Stimulated activated naive CD4-positive, alpha-beta T cell (primary cell): Measurements from ENCODE around the gene SFXN3.

Experiments
- DNase-seq, 6 experiments: peaks; one replicate each; lab custom pipeline; 2025; lab: John Stamatoyannopoulos, UW

The SFXN3 gene

DNA sequence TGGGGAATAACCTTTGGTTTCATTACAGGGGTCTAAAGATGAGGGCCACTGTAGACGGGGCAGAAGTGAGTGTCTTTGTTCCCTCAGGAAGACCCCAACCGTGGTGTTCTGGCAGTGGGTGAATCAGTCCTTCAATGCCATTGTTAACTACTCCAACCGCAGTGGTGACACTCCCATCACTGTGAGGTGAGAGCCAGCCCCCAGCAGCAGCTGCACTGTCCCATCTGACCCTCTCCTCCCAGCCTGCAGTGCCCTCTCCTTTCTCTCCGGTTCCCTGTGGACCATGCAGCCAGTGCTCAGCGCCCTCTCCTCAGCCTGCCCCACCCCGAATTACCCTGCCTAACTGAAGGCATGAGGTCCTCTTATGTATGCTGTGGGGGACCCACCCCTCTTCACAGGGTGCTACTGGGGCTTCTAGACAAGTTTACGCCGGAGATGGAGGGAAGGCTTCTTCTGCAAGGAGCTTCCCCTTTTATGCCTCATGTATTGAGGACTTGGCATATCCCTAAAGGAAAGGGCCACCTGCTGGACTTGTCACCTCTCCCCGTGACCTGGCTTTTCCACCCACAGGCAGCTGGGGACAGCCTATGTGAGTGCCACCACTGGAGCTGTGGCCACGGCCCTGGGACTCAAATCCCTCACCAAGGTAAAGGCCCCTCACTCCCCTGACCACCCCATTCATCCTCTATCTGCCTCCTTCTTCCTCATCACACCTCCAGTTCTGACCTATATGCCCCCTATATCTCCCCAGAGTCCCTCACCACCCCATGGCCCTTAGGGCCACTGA lies 5.1 kb downstream of the SFXN3 start:
- DNase-seq = no peak

DNA sequence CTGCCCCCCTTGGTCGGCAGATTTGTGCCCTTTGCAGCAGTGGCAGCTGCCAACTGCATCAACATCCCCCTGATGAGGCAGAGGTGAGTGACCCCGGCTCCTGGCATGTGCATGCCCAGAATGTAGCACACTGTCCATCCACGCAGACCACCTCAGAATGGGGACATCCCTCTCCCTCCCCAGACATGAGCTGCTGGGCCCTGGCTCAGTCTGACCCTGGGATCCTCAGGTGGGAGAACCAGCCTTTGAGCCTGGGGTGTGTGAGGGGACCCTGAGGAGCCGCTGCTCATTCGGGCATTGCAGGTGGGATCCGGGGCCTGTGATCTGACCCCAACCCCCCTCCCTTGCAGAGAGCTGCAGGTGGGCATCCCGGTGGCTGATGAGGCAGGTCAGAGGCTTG lies 5.7 kb downstream of the SFXN3 start:
- no peak for DNase-seq

DNA sequence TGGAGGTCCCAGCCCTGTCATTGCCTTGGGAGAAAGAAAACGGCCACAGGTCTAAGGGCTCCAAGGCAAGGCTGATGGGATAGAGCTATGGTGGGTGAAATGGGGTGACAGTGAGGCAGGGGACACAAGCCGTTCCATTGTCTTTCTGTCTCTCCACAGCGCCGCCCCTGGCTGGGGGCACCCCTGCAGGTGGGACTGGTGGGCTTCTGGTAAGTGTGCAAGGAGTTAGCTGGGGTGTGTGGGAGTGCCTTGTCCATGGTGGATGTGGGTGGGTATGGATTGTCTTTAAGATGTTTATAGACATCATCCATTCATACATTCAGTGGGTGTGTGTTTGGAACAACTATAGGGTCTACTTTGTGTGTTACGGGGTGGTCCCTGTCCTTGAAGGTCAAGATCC lies 7.5 kb downstream of the SFXN3 start:
- DNase-seq = no peak

DNA sequence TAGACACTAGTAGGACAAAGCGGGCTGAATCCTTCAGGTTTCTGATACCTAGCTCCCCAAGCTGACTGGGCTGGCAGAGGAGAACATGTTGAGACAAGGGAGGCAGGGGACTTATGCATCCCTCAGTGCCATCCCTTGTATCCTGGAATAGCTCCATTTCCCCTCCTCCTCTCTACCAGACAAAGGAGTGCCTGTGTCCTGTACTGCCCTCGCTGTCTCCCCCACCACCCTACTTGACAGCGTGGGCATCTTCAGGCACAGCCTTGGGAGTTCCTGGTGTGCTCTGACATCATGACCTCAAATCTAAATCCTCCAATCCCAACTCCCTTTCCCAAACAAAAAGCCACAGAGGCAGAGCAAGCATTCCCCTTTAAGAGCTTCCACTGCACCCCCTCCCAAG lies 9.0 kb downstream of the SFXN3 start:
- DNase-seq = no peak

DNA sequence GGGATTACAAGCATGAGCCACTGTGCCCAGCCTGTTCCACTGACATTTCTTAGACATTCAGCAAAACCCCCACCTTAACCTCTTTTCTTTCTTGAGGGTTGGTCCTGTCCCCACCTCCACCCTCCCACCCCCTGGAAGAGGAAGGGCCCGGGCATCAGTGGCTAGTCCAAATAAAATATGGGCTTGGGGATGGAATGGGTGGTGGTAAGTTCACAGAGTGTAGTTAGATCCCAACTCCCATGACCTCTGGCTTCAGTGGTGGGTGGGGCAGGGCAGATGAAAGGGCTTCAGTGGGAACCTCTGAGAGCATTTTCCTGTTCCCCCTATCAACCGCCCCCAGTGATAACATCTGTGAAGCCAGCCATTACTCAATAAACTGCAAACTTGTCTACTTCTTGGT lies 9.8 kb downstream of the SFXN3 start:
- no peak for DNase-seq

DNA sequence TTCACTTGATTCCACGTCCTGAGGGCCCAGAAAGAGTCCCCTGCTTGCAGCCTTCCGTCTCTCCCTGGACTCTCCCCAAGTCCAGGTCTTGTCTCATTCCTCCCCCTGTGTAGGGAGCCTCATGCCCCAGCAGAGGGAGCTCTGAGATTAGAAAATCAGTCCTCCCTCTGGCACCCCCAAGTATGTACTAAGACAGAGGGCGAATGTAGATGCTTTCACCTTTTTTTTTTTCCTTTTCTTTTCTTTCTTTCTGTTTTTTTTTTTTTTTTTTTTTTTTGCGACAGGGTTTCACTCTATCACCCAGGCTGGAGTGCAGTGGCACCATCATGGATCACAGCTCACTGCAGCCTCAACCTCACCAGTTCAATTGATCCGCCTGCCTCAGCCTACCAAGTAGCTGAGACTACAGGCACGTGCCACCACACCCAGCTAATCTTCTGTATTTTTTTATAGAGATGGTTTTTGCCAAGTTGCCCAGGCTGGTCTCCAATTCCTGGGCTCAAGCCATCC lies 10.3 kb downstream of the SFXN3 start:
- DNase-seq = peak; percentile 56 to 79 (median 68)

DNA sequence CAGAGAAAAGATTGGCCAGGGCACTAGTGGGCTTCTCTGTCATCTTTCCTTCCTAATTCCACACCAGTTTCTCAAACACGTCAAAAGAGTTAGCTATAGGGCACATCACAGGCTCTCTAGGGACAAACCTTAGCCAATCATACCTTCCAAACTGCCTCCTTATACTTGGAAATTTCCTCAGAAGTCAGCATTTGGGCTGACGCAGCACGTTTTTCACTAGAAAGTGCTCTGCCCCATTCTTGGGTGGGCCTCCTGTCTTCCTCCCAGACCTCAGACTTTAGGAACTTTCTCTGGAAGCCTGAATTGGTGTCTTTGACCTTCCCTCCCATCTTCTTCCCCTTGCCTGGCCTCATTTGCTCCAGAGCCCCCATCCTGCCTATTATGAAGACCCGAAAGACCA lies 11.1 kb downstream of the SFXN3 start:
- DNase-seq = no peak

DNA sequence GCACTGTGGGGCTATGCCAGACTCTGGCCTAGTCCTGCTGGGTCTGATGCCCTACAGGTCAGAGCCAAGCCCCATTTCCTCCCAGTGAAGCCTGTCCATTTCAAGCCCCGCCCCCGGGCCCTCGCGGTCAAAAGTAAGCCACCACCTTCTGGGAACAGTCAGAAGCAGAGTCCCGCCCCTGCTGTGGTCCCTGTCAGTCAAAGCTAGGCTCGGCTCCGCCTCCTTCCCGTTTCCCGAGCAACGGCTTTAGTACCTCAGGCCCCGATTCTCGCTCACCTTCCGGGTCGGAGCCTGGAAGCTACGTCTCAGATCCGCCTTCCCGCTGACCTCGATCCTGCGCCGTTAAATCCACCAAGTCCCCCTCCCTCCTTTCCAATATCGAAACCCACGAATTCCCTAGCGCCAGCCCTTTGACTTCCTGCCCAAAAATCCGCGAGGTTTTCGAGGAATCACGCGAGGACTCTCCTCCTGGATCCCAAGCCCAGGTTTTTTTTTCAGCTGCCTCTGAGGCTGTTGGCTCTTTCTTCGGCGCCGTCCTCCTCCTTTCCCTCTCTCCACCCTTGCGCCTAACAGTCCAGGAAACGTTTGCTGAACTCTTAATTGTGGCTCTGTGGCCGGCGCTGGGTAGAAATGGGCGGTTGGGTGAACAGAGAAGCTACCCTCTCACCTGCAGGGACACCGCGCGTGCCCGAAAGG lies 11.8 kb downstream of the SFXN3 start:
- DNase-seq = peak; percentile 12 to 76 (median 52)

DNA sequence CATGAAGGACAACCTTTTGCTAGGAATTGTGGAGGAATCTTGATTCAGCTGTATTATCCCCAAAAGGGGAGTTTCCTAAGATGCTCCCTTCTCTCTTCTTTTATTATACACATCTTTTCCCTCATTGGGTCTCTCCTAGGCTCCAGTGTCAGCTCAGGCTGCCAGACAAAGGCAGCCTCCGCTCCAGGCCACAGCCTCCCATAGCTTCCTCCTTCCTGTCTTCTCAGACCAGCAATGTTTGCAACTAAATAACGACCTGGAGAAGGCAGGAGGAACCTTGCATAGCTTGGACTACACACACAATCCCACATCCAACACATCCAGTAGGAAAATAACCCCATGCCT lies 12.3 kb downstream of the SFXN3 start:
- DNase-seq = no peak

DNA sequence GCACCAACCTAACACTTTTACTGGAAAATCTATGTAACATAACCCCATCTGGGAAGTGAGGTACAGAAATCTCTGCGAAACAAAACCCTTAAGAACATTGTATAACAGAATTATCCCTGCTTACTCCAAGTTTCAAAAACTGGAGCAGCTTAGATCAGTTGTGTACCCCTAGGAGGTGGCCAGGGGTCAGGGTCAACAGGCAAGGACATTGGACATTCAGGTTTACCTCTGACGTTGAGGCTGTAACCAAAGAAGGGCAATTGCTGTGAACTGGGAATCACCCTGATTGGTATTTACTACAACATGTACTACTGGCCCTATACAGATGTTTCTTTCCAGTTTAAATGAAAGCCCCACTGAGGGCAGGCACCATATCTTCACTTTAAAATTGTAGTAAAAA lies 13.1 kb downstream of the SFXN3 start:
- no peak for DNase-seq

DNA sequence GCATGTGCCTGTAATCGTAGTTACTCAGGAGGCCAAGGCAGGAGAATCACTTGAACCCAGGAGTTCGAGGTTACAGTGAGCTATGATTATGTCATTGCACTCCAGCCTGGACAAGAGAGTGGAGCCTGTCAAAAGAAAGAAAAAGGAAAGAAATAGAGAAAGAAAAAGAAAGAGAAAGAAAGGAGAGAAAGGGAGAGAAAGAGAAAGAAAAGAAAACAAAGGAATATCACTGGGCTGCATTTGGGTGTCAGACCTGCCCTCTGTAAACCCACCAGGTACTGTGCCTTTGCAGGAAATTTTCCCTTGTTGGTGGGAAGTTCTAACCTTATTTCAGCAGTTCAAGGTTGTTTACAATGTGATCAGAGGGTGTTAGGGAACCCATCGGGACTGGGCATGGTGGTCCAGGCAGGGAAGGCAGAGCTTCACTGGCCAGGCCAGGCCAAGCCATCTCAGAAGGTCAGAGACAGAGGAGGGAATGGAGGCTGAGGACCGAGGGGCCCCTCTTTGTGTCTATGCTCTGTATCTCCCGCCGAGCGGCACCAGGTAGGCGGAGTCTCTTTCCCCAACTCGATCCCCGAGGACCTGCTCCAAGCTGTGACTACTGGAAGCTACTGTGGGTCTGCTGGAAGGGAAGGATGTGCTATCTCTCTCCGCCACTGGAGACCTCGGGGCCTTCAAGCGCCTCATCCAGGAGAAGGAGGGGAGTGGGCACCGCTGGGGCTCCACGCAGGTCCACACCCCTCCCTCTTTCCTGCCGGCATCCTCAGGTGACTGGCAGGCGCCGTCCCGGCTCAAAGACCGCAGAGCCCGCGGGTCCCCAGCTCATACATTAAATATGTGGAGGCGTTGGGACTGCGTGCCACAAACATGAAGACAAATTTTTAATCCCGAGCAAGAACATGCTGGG lies 15.6 kb downstream of the SFXN3 start:
- DNase-seq = no peak

DNA sequence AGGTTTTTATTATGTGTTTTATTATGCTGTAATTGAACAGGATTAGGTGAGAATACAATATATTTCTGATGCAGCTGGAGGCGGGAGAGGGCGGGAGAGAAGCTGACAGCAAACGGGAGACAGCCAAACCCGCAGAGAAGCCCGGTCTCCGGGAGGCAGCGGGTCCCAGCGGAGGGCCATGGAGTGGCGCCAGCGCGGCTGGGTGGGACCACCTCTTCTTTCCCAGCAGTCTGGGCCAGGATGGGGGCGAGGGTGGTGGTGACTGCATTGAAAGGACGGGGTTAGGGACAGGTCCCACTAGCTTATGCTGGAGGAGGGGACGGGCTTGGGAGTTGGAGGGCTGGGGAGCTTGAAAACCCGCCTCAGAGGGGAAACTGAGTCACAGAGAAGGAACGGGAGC lies 16.2 kb downstream of the SFXN3 start:
- DNase-seq = no peak

DNA sequence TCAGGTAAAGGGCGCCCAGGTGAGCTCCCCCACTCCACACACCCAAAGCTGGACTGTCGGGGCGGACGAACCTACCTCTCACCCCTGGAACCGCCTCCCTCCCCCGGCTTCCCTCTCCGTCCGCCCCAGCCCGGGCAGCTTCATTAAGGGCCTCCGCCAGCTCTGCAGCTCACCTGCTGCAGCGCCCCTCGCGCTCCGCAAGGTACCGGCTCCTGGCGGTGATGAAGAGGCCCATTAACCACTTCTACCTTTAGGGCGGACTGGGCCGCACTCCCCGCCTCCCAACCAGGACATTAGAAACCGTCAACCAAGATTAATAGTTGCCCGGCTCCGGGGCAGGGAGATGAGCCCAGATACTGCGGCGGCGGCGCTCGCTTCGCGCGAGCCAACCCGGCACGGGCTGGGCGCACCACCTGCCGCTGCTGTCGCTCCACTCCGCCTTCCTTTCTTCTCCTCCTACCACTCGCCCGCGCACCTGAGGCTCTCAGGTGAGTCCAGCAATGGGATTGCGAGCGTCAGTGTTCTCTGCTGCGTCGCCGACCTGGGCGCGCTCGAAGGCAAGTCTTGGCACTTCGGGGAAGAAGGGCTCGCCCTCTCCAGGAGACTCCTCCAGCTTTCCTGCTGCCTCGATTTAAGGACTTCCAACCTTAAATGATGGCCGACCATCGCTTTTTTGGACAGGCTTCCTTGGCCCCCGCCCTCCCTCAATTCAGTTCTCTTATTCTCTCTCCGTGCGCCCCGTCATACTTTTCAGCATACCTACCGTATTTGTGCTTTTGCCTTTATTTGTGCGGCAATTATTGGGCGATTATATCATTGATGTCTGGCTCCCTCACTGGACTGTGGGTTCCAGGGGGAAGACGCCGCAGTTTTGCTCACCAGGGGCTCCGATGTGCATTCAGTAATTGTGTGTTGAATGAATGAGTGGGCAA lies 17.2 kb downstream of the SFXN3 start:
- no peak for DNase-seq

DNA sequence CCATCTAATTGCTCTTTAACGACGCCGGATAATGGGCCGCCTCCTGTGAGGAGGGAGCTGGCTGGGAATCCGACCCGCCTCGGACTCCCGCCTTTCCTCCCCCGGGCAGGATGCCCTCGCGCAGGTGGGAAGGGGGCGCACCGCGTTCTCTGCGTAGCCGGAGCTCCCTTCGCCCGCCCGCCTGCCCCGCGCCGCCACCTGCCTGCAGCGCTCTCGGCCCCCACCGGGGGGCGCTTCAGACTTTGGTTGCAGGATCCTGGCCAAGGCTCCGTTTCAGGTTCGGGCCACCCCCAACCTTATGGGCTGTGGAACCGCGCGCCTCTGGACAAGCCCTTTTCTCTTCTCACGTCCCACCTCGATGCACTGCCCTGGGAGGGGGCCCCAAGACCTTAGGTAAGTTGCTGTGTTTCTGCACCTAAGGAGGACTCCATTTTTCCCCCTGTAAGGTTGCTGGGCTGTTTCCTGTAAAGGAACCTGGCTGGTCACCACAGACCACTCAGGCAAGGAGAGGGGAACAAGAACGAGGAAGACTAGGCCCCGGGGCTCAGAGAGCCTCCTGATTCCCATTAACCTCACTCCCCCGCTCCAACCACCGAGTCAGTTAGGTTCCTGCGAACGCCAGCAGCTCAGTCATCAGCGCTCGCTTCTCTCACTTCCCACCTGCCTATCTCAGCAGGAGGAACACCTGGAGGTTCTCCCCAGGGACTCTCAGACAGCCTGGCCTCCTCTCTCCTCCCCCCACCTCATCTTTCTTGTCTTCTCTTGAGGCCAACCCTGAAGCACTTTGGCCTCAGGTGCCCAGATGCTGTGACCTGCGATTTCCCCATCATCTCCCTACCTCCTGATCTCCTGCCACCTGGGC lies 19.4 kb downstream of the SFXN3 start:
- peak; percentile 35 to 82 (median 72) for DNase-seq

DNA sequence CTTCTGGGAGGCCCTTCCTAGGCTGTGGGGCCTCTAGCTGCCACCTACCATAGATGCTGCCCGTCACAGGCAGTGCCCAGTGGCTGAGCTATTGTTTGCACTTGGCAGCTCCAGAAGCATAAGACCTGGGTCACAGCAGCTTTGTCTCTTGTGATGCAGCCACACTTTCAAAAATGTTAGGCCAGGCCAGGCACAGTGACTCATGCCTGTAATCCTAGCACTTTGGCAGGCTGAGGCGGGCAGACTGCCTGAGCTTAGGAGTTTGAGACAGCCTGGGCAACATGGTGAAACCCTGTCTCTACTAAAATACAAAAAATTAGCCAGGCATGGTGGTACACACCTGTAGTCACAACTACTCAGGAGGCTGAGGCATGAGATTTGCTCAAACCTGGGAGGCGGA lies 21.3 kb downstream of the SFXN3 start:
- no peak for DNase-seq

DNA sequence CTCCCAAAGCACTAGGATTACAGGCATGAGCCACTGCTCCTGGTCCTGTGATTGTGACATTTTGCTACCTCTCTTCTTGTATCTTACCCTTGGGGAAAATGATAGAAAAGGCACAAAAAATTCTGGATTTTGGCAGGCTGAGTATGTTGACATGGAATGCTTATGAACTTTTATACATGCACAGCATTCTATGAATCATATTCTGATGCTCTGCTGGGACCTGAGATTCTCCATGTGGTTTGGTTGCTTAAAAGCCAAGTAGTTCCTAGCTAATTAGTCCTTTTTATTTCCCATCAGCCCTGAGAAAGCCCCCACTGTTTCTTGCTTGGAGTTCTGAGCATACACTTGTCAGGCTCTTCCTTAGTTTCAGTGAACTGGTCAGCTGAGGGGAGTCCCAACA lies 22.5 kb downstream of the SFXN3 start:
- DNase-seq = no peak

DNA sequence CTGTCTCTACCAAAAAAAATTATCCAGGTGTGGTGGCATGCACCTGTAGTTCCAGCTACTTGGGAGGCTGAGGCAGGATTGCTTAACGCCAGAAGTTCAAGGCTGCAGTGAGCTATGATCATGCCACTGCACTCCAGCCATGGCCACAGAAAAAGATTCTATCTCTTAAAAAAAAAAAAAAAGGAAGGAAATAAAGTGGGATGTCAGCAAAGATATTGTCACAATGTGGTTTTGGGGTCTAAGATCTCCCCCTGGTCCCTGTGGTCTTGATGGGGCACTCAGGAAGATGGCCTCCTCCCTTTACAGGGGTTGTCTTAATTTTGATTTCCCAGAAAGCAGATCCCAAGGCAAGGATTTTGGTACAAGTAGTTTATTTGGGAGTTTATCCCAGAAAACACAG lies 23.3 kb downstream of the SFXN3 start:
- no peak for DNase-seq

DNA sequence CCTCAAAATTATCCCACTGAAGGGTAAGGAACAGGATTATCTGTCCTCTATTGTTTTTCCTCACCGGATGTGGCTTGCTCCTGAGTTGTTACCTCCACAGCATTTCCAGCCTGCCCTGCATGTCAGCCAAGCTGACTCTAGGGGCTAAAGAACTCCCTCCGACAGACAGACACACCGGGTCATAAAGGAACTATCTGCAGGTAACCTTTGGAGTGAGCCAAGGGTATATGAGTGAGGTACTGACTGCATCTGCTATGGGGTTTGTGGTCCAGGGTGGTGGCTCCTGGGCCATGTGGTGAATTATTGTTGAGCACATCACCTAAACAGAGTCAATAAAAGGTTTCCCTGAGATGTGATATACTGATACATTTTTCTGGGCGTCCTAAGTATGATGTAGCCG lies 23.8 kb downstream of the SFXN3 start:
- no peak for DNase-seq

DNA sequence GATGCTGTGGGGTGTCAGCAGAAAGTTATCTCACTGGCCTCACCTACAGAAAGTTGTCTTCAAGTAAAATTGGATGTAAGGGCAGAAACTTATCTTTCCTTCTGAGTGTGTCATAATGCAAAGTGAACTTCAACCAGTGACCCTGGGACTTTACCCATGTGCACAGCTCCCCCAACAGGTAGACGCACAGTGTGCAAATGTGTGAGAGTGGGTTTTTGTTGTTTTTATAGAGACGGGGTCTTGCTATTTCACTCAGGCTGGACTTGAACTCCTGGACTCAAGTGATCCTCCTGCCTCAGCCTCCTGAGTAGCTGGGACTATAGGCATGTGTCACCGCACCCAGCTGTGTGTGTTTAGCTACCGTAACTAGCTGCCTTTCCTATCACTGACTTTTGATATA lies 24.4 kb downstream of the SFXN3 start:
- no peak for DNase-seq

DNA sequence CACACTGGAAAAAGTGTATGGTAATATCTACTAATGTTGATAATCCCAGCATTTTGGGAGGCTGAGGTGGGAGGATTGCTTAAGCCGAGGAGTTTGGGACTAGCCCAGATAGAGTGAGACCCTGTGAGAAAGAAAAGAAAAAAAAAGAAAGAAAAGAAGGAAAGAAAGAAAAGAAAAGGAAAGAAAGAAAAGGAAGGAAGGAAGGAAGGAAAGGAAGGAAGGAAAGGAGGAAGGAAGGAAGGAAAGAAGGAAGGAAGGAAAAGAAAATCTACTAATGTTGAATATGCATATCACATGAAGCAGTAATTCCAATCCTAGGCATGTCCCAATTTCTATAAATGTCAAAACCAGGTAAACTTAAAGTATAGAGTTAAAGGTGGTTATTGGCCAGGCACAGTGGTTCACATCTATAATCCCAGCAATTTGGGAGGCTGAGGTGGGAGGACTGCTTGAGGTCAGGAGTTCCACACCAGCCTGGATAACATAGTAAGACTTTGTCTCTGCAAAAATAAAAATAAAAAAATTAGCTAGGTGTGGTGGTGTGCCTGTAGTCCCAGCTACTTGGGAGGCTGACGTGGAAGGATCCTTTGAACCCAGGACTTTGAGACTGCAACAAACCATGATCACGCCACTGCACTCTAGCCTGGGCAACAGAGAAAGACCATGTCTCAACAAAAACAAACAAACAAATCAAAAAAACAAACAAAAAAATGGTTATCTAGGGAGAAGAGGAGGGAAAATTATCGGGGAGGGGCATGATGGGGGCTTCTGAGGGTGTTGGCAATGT lies 25.5 kb downstream of the SFXN3 start:
- no peak for DNase-seq
